NOMO-1 treated with dmso at 0.1 percent for 144 hours (cell line): ENCODE results near the gene CLCA1.

Experiments
- DNase-seq: peaks from one replicate; lab custom pipeline; 2025; ENCODE audit not compliant: unreplicated experiment; lab: John Stamatoyannopoulos, UW

Gene CLCA1

GRCh38 chr1:86460998-86461397 is 7.7 kb upstream of the CLCA1 start:
- DNase-seq: no peak

GRCh38 chr1:86461482-86461881 is 7.2 kb upstream of the CLCA1 start:
- no peak for DNase-seq

- DNase-seq: no peak
Observed at GRCh38 chr1:86464819-86465218, 3.9 kb upstream of the CLCA1 start.

DNA sequence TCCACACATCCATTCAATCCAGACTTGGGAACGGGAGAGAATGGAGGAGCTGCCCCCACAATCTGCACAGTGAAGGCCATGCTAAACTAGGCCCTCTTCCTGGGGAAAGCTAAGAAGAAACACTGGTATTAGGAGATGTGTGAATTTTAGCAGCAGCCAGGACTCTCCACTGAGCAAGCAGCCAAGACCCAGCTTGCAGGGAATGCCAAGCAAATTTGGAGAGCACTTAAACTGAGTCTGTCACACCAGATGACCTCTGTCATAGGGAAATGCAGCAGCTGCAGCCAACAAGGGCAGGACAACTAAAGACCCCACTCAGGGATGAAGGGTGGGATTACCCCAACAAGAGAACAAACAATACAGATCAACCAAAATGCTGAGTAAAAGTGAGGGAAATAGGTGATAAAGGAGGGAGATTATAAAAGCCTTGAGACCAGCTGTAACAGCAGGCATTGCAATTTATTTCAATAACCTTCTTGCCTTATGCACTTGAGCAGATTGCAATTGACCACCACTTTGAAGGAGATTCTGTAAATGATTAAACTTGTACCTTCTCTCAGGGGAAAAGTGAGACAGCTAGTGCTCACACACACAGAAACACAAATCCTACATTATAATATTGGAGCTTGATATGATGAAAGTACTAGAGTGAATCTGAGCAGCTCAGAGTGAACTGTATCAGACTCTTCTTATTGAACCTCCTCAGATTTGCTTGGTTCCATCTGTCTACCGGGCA is 2.5 kb upstream of the CLCA1 start:
- DNase-seq: no peak

- DNase-seq: no peak
Observed at GRCh38 chr1:86466986-86467385, 1.7 kb upstream of the CLCA1 start.

DNA sequence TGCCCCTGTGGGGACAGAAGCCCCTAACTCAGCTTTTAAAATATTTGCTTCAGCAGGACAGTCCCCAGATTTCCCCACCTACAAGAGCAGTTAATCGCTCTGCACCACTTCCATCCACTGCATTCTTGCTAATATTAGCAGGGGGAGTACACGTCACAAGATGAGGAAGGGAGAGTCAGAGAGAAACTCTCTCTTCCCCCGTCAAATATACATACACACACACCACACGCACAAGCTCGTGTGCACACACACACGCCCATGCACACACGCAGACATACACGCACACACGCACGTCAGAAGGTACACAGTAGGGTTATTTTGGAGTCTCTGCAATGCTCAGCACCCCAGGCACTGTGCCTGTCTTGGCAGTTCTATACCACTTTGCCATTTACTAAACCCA is 2.1 kb downstream of the CLCA1 start:
- no peak for DNase-seq

DNA sequence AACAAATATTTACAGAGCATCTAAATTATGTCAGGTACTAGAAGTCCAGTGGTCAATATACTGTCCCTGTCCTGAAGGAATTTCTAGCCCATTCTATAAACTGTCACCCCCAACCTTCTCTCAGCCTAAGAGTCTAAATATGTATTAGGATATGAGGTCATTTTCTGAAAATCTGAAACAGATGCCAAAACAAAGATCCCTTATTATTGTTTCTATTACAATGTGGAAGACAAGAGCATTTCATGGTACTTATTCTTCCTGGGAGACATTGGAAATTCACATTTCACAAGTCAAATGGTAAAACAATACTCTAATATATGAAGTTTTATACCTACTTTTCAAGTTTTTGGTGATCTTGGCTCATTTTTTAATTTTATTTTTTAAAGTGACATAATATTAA is 2.6 kb downstream of the CLCA1 start:
- DNase-seq: no peak

DNA sequence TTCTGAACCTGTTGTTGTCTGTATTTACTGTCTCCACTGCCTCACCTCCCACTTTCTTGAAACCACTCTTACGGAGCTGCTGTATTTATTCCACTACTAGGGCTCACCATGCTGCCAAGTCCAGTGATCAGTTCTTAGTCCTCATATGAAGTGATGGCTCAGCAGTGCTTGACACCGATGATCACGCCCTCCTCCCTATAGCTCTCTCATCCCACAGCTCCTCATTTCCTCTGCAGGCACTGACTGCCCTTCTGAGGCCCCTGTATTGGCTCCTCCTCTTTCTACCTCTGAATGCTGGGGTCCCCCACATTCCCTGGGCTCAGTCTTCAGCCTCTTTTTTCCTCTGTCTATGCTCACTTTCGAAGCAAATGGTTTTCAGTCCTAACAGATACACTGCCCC is 3.4 kb downstream of the CLCA1 start:
- DNase-seq: no peak

DNA sequence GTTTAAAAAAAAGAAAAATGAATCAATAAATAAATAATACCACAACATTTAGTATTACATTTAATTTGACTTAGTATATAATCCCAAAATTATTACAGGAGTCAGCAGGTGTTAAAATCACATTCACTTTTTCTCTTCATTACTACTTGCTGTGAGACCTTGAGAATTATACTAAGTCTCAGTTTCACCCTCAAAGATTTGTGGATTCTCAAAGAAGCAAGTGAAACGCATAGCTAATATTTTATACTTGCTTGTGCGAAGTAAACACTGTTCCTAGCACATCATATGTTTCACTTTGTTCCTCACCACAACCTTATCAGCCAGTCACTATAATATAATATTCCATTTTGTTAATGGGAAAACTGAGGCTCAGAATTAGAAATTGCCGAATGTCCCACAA is 4.0 kb downstream of the CLCA1 start:
- DNase-seq: no peak

DNA sequence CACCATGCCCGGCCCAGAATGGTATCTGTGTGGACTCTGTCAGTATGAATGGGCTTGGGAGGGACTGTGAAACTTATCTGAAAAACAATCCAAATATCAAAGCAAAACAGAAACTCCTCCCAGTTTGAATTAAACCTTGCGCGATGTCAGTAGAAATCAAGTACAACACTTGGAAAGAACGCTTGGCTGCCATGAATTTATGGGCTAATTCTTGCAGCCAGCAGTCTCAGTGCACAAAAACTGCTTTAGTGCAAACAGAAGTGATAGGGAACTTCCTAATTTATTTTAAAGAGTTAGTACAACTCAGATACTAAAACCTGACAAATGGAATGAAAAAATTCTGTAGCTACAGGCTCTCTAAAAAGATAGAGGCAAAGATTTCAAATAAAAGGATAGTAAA is 8.5 kb downstream of the CLCA1 start:
- no peak for DNase-seq

GRCh38 chr1:86477682-86478081 is 9.0 kb downstream of the CLCA1 start:
- no peak for DNase-seq

DNA sequence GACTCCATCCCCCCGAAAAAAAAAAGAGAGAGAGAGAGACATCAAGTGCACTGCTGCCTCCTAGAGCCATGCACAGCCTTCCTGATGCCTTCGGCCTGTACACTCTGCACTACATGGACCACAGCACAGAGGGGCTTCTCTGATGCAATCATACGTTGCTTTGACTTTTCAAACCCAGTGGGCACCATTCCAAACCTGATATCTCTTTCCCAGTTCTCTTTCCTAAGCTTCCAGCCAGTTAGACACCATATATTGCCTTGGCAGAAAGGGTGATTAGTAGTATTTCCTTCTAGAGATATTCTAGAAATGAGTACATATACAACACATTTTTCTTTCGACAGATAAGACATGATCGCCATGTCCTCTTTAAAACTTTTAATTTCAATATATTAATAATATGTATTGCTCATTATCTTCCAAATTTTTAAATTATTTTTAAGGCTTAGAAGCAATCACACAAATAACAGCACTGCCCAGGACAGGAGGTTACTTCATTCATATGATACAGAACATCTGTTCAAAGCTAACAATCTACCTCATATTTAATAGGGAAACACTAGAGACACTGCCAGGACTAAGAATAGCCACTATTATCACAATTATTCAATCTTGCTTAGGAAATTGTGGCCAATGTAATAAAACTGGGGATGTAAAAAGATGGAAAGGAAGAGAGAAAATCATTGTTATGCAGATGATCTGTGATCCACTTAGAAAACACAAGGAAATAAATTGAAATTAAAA is 9.9 kb downstream of the CLCA1 start:
- no peak for DNase-seq

GRCh38 chr1:86481966-86482365 is 13.2 kb downstream of the CLCA1 start:
- no peak for DNase-seq

GRCh38 chr1:86487131-86487810 is 18.5 kb downstream of the CLCA1 start:
- DNase-seq: no peak

DNA sequence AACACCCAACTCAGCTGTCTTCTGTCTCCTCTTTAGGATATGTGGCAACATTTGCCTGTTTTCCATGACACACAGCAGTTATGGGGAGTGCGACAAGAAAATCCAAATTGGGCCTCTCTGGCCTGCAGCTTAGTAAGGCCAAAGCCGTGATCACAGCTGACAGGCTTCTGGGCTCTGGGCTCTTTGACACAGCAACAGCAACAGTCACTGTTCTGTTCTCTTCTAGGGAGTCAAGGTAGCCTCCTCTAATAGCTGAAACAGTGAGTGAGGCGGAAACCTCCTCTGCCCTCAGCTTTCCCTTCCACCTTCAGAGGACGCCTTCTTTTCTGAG is 19.0 kb downstream of the CLCA1 start:
- DNase-seq: no peak

GRCh38 chr1:86489242-86489878 is 20.6 kb downstream of the CLCA1 start:
- no peak for DNase-seq

DNA sequence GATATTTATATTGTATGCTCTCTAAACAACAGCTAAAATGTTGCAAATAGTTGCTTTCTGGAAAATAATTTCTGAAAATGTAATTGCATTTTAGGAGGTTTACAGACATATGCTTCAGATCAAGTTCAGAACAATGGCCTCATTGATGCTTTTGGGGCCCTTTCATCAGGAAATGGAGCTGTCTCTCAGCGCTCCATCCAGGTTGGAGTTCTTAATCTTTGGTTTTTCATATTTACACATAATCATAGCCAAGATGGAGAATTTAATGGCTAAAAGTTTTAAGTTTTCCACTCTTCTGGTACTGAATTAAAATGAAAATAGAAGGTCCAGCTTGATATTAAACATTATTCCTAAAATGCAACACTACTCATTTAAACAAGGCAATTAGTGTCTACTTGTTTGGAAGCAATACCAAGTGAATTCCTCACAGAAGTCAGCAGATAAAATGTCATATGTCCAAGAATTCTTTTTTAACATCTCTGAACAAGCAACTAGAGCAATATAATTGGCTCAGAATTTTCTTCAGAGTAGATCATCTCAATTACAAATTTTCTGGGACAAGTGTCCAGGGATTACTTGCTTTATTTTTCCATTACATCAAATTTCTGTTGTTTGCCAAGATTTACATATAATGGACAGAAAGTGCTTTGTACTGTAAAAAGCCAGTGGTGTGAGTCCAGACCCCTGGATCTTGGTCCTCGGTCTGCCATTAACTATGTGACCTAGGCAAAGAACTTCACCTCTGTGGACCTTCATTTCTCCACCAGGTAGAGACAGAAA is 22.6 kb downstream of the CLCA1 start:
- no peak for DNase-seq

DNA sequence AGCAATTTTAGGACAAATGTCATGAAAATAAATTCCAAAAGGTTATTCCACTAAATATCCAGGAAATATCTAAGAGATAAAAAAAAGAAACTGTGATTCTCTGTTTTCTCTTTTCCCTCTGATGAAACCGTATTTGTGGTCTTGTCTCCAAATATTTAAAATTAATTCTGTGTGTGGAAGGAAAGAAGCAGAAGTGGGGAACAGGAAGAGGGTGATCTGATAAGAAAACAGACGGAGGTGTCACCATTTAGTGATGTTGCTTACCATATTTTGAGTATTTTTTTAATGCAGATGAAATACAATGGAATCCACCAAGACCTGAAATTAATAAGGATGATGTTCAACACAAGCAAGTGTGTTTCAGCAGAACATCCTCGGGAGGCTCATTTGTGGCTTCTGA is 29.6 kb downstream of the CLCA1 start:
- no peak for DNase-seq

- DNase-seq: no peak
Observed at GRCh38 chr1:86499987-86500593, 31.4 kb downstream of the CLCA1 start.

DNA sequence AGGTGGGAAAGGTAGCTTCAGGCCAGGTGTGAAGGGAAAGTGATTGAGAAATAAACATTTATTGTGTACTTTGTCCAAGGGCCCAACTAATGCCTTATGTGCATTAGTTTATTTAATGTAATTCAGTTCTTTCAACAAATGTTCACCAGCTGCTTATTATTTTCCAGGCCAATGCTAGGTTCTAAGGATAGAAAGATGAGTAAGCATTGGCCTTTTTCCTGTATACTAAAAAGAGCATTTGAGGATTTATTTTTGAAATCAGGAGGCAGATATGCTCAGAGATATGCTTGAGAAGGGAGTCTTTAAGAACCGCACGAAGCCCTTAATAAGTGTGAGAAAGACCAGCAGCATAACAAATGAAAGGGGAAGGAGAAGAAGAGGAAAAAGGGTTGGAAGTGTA is 32.0 kb downstream of the CLCA1 start:
- no peak for DNase-seq
